ENCODE measurements around the gene ENO2. TPM values are rescaled to one million over a fixed set of nuclear protein-coding genes. Genes with fewer than 3 reads are reported as not detected.
A peak's percentile ranks its signal among the peaks of the same experiment; 100 is the strongest.

The ENO2 gene
- total RNA-seq, 1 donor from 2014 or later: 182 TPM

DNA sequence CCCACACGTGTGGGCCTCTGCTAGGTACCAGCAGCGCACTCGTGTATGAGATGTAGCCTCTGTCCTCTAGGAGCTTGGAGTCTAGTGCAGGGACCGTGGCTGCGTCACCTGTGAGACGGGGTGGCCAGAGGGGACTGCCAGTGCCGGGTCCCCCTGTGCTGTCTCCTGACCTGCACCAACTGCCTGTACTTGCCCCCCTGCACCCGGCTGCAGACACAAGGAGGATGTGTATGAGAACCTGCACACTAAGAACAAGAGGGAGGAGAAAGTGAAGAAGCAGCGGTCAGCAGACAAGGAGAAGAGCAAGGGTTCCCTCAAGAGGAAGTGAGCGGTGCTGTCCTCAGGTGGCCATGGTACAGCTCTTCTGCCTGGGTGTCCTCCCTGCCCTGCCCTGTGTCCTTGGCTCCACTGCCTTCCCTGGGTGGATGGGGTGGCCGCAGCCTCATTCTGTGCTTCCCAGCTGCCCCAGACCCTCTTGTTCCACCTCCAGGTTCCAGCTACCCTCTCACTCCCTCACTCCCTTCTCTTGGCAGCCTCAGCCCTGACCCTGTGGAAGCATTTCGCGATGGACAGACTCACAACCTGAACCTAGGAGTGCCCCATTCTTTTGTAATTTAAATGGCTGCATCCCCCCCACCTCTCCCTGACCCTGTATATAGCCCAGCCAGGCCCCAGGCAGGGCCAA is 46.4 kb downstream of the ENO2 start:
- no peak for DNase-seq
- Mint-ChIP-seq H3K36me3 (ENCODE audit: unreplicated experiment) (no peaks in the 10 kb centered on the region), H3K4me3 (ENCODE audit: unreplicated experiment) (no peak overlapping the region), H3K9me3 (ENCODE audit: unreplicated experiment) (peaks cover 9% of the 10 kb centered on the region), H3K27me3 (ENCODE audit: unreplicated experiment) (peaks cover 9% of the 10 kb centered on the region), H3K27ac (ENCODE audit: unreplicated experiment) (no peak overlapping the region), H3K4me1 (ENCODE audit: low read depth, unreplicated experiment) (peaks cover 3% of the 10 kb centered on the region)
- TF ChIP-seq CTCF (IDR thresholded peaks at IDR 0.05; ENCODE audit: partially characterized antibody, unreplicated experiment): no peak

DNA sequence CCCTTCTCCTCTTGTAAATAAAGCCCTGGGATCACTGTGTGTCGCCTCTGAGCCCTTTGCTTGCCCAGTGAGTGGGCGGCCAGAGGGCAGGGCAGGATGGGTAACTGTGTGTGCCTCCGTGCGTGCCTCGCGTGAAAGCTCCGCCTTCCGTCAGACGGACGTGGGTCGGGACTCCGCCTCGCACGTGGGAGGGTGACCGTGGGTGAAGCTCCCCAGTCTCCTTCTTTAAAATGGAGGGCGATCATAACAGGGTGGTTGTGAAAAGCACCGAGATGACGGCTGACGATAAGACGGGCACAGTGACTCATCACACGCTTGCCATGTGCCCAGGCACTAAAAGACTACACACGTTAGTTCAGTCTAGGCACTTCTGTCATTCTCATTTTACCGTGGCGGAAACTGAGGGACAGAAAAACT is 46.9 kb downstream of the ENO2 start:
- peaks cover 3% of the 10 kb centered on the region for H3K4me1 Mint-ChIP-seq (ENCODE audit: low read depth, unreplicated experiment)
- no peak overlapping the region for H3K4me3 Mint-ChIP-seq (ENCODE audit: unreplicated experiment)
- DNase-seq: no peak

GRCh38 chr12:6961695-6962284 is 47.4 kb downstream of the ENO2 start:
- peaks cover 8% of the 10 kb centered on the region for H3K27me3 Mint-ChIP-seq (ENCODE audit: unreplicated experiment)
- peak; percentile 71 for DNase-seq
- peak; percentile 47 for TF ChIP-seq CTCF (IDR thresholded peaks at IDR 0.05; ENCODE audit: partially characterized antibody, unreplicated experiment)
- peaks cover 9% of the 10 kb centered on the region for H3K9me3 Mint-ChIP-seq (ENCODE audit: unreplicated experiment)
- H3K4me1 Mint-ChIP-seq (ENCODE audit: low read depth, unreplicated experiment): peaks cover 3% of the 10 kb centered on the region
- peak overlapping the region; percentile 83 for H3K4me3 Mint-ChIP-seq (ENCODE audit: unreplicated experiment)
- H3K36me3 Mint-ChIP-seq (ENCODE audit: unreplicated experiment): no peaks in the 10 kb centered on the region
- peak overlapping the region; percentile 67 for H3K27ac Mint-ChIP-seq (ENCODE audit: unreplicated experiment)

More for the DNA sequence above, 46.9 kb downstream of the ENO2 start:
- Mint-ChIP-seq H3K9me3 (ENCODE audit: unreplicated experiment) (peaks cover 9% of the 10 kb centered on the region), H3K27me3 (ENCODE audit: unreplicated experiment) (peaks cover 9% of the 10 kb centered on the region), H3K27ac (ENCODE audit: unreplicated experiment) (no peak overlapping the region), H3K36me3 (ENCODE audit: unreplicated experiment) (no peaks in the 10 kb centered on the region)
- TF ChIP-seq CTCF (IDR thresholded peaks at IDR 0.05; ENCODE audit: partially characterized antibody, unreplicated experiment): no peak

DNA sequence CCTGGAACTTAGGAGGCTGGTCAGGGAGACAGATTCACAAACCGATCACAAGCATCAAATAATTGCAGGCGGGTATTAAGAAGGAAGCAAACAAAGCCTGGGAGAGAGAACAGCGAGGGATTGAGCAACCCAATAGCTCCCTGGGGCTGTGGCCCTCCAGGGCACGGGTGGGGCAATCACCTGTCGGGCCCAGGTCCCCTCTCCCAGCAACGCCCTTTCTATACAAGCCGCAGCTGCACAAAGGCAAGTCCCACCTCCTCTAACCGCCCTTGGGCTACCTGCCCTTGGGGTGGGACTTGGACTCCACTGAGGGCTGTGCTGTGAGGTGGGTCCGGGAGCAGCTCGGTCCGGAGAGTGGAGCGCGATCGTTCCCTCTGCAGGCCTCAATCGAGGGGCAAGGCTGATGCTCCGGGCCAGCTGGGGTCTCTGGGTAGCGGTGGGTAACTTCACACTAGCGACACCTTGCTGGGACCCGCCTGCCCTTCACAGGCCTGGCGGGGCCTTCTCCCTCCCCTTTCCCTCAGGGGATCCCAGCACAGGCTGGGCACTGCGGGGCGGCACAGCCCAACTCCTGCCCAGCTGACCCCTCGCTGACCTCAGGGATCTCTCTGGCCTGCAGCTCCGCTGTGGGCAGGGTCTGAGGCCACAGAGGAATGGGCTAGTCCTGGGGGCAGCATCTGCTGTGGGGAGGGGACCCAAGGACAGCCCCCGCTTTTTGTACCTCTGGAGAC is 48.1 kb downstream of the ENO2 start:
- peak overlapping the region; percentile 67 for H3K27ac Mint-ChIP-seq (ENCODE audit: unreplicated experiment)
- peak overlapping the region; percentile 83 for H3K4me3 Mint-ChIP-seq (ENCODE audit: unreplicated experiment)
- H3K36me3 Mint-ChIP-seq (ENCODE audit: unreplicated experiment): no peaks in the 10 kb centered on the region
- peaks cover 5% of the 10 kb centered on the region for H3K27me3 Mint-ChIP-seq (ENCODE audit: unreplicated experiment)
- peaks cover 3% of the 10 kb centered on the region for H3K4me1 Mint-ChIP-seq (ENCODE audit: low read depth, unreplicated experiment)
- peaks cover 7% of the 10 kb centered on the region for H3K9me3 Mint-ChIP-seq (ENCODE audit: unreplicated experiment)
- DNase-seq: no peak
- TF ChIP-seq CTCF (IDR thresholded peaks at IDR 0.05; ENCODE audit: partially characterized antibody, unreplicated experiment): no peak

Data from glutamatergic neuron (in vitro differentiated cells).